Kidney capillary endothelial cell (primary cell): Measurements from ENCODE around the gene CALCOCO1.
"Not testable (repeated sequence)": the region's sequence is repeated elsewhere in the genome, so short reads cannot be mapped to it uniquely, and the experiment has no call there.

Source experiments
- DNase-seq: peaks from one replicate; pipeline ENCODE4 v3.0.0-alpha.2; 2018; ENCODE audit warnings: low spot score

Gene CALCOCO1

GRCh38 chr12:53696655-53697331, 30.5 kb downstream of the CALCOCO1 start:
- DNase-seq: no peak

DNA sequence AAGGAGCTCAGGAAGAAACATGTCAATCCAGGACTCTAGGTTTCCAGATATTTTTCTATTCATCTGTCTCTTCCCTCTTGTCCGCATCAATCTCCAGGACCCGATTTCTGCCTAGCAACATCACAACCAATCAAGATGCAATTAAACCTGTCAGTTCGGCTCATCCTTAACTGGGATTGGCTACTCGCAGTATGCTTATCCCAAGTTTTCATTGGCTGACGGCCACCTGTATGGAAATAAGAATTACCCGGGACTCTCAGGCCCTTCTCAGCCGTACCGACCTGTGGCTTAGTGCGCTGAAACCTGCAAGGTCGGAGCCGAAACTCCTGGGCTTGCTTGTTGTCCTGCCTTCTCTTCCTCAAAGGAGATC, 31.0 kb downstream of the CALCOCO1 start:
- peak; percentile 54 for DNase-seq

- no peak for DNase-seq
These were observed 31.8 kb downstream of the CALCOCO1 start for GRCh38 chr12:53695152-53696145.

DNA sequence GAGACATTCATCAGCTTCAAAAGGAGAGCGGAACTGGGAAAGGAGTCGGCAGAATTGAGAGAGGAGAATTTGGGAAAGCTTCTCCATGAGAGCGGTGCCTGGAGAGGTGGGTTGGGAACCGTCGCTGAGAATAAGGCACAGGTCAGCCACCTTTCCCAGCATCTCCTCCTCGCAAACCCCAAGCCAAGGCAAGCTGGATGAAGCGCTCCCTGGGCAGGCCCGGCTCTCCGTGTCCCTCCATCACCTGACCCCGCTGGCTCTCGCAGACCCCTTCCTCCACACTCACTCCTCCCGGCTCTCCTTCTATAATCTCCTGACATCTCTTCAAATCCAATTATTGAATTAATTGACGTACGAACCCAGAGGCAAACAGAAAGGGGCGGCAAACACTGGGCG, 32.5 kb downstream of the CALCOCO1 start:
- no peak for DNase-seq

DNA sequence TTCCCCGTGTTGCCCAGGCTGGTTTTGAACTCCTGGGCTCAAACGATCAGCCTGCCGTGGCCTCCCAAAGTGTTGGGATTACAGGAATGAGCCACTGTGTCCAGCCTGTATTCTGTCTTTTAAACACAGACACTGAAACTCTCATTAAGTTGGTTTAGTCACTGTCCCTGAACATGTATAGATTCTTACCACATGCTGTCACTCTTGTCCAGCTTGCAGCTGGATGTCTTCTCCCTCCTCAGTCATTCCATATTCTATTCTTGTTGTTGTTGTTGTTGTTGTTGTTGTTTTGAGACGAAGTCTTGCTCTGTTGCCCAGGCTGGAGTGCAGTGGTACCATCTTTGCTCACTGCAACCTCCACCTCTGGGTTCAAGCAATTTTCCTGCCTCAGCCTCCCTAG, 39.1 kb downstream of the CALCOCO1 start:
- no peak for DNase-seq

DNA sequence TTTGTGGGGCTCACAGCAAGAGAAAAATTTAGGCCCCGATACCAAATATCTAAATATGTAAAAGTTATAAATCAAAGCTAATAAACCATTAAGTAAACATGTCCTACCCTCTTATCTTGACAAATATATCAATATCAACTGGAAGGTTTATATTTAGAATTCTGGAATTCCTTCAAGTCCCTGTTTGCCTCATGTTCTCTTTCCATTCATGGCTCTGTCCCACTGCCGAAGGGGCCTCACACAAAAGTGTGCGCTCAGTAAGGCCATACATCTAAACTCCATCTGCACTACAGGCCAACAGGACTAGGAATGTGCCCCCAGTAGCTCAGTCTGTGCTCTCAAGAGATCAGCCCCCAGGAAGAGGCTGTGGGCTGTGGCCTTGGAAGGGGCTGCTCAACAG, 40.8 kb downstream of the CALCOCO1 start:
- DNase-seq: no peak

DNA sequence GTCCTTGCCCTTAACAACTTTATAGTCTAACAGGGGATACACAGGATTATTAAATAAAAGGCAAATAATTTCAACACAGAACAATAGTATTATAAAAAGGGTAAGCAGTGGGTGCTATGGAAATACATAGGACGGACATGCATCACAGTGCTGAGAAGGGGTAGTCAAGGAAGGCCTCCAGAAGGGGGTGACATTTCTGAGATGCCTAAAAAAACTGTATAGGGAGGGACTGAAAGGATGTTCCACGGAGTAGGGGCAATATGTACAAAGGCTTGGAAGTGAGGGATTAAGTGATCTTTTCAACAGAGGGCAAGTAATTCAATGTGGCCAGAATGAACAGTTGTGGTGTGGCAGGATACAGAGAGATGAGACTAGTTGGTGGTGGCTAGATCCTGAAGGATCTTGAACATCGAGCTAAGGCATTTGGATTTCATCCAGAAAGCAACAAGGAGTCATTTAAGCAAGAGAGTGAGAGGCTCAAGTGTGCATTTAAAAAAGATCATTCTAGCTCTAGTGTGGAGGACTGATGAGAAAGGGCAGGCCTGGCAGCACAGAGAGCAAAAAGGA, 42.5 kb downstream of the CALCOCO1 start:
- DNase-seq: no peak

- no peak for DNase-seq
These were observed 43.3 kb downstream of the CALCOCO1 start for GRCh38 chr12:53683983-53684382.

- DNase-seq: no peak
These were observed 43.8 kb downstream of the CALCOCO1 start for GRCh38 chr12:53683494-53683893.

GRCh38 chr12:53680061-53680460, 47.2 kb downstream of the CALCOCO1 start:
- not testable (repeated sequence) for DNase-seq

DNA sequence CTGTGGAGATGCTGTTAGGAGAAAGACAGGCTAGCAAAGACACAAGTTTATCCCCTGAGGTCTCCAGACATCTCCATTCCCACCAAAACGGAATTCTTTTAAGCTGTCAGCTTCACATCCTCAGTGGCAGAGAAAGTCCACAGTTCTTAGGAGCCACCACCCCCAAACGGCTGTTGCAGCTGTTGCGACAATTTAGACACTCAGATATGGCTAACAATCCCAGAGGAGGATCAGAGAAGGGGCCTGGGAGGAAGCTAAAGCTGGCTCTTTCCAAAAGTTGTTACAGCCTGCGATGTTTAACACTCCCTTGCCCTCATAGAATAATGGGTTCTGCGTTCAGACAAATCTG, 49.5 kb downstream of the CALCOCO1 start:
- no peak for DNase-seq

DNA sequence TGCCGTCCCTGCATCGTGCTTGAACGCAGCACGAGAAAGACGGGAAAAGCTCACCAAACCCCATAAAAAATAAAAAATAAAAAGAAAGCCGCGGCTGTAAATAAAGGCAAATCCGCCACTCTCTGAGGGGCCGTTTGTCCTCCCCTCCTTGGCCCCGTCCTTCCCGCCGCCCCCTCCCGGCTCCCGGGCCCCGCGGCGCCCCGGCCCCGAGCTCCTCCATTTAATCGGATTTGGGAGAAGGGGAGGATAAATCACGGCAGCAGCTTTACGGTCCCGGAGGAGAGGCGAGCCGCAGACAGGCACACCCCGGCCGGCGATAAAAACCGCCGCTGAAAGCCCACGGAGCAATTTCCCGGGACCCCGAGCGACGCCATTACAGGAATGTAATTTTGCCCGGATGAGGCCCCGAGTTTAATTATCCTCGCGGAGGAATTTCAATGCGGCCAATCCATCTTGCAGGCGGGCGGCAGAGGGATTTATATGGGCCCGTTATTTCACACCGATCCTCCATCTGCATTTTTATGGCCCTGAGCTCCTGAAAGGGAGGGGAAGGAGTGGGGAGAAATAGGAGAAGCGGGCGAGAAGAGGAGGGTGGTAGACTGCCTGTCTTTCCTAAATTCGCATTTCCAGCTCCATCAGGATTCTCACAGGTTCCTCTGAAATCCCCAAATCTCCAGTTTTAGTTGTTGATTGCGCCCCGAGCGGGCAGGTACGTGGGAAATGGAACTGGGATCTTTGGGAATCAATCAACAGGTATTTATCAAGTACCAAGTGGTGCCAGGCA, 50.0 kb downstream of the CALCOCO1 start:
- peak; percentile 20 for DNase-seq

- DNase-seq: peak; percentile 29
These were observed 50.6 kb downstream of the CALCOCO1 start for GRCh38 chr12:53676656-53677015.

DNA sequence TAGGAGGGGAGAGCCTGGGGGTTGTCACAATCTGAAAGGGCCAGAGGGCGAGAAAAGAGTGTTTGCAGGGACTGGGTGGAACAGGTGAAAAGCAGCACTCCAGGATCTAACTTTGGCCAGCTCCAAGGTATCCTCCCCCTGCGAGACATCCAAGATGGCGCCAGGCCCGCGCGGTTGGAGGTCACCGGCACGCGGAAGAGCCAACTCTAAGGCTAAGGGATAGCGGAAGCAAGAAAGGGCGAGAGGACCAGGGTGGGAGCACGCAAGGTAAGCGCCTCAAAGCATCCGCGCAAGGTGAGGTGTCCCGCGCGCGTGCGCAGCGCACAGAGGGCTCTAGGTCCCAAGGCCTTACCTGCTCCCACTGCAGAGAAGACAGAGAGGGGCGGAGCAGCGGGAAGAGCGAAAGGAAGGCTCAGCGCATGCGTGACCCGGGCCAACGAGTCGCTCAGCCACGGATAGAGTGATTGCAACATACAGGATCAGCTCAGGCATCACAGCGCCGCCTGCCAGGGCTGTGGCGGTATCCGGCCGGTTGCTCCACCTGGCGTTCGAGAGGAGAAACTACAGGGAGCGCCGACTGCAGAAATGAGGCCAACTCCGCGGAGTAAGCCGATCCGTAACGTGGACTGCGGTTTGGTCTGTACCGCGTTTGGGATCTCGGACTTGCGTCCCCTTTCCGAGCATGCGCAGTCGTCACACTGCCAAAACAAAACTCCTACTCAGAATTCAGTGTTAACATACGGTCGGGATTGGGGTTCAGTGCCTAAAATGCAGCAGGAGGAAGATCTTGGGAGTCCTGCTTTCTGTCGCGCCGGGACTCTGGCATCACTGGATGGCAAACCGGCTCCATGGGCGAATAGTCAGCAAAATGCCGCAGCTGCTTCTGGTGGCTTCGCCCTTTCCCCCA, 51.3 kb downstream of the CALCOCO1 start, which contains the start of gene ATP5MC2:
ATP5MC2 (minus strand) TSS at position 383 of the 907 bp plus-strand sequence. CDS start 3,469 bp downstream, outside the sequence.
- peak; percentile 98 for DNase-seq

DNA sequence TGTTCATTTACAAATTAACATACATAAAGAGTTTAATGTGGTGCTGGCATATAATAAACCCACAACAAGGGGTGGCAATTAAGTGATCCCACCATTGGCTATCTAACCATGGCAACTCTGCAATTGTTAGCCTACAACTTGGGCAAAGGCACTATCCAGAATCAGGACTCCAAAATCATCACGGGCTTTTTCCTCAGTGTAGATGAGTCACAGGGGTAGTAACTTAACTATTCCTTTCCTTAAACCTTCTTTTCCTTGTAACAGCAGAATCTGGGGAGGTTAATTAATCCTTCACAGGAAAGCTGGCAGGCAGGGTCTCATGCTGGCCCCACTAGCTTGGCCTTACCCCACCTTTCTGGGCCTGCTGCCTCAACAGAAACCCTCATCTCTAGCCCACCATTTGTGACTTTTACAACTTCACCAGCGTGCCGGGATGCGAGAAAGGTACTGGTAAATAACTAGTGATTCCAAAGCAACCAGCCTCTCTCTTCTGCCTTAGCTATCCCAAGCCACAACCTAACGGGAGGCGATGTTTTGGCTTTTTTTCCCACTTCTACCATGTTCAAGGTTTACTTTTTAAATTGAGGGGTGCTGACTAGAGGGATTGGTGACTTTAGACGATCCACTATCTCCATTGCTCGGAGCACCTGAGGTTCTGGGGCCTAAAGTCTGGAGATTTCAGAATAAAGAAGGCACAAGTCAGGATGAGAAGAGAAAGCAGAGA, 52.1 kb downstream of the CALCOCO1 start:
- DNase-seq: no peak

- no peak for DNase-seq
These were observed 56.3 kb downstream of the CALCOCO1 start for GRCh38 chr12:53670971-53671370.

DNA sequence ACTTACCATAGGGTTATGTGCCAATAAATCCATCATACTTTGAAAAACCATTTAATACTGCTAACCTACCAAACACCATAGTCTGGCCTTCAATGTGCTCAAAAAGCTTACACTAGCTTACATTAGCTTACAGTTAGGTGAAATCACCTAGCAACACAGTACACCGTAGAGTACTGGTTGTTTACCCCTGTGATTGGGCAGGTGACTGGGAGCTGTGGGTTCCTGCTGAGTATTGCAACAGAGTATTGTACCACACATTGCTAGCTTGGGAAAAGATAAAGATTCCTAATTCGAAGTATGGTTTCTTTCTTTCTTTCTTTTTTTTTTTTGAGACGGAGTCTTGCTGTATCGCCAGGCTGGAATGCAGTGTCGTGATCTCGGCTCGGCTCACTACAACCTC, 56.9 kb downstream of the CALCOCO1 start:
- no peak for DNase-seq

GRCh38 chr12:53667080-53667479, 60.2 kb downstream of the CALCOCO1 start:
- DNase-seq: no peak

DNA sequence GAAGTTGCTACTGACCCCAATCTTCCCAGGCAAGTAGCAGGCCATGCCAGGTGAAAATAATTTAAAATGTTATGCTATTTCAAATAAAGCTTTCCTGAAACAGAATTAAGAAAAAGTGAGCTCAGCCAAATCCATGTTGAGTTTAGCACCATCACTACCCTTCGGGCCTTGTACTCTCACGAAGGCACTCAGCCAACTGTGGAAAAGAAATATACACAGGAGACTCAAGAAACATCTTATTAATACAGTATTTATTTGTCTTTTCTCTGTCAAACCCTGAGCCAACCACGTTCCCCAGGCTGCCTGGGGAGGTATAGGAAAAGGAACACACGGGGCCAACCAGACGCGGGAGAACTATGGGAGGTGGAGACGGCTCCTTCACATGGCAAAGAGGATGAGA, 62.3 kb downstream of the CALCOCO1 start:
- no peak for DNase-seq

- no peak for DNase-seq
These were observed 63.1 kb downstream of the CALCOCO1 start for GRCh38 chr12:53664191-53664590.
